Left hindlimb (tissue), 1 donor: ENCODE results near the gene ASXL3.

Source experiments
- DNase-seq: peaks from one replicate; pipeline ENCODE4 v3.0.0-alpha.2; 2018

ASXL3 gene

DNA sequence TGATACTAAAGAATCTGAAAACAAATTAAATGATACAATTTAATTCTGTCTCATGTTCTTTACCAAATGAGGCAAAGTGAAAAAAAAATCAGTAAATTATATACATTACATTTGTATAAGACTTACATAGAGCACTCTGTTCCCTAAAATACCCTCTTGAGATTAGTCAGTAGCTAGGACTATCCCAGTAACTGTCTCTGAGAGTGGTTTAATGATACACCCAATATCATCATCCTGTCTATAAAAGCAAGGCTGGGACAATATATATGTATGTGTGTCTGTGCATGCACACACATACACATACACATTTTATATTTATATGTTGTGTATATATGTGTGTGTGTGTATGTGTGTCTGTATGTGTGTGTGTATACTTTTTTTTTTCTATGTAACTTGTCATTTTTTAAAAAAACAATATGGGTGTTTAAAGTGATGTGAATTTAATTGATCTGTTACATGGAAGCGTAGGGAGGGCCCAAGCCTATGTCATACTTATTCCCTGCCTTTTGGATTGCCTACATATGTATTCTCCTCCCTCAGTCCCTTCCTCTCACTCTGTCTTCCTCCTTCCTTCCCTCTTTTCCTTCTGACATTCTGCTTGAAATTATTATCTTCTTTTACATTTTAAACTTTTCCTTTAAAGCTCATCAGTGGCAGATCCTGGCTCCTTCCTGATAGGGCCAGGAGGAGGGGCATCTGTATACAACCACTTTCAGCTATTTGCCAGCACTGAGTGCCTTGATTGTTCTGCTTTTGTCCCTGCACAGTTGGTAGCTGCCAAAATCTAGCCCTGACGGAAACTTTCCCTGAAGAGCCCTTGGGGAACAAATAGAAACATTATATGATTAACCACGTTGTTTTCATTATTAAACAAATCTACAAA, 6.8 kb downstream of the ASXL3 start:
- no peak for DNase-seq

DNA sequence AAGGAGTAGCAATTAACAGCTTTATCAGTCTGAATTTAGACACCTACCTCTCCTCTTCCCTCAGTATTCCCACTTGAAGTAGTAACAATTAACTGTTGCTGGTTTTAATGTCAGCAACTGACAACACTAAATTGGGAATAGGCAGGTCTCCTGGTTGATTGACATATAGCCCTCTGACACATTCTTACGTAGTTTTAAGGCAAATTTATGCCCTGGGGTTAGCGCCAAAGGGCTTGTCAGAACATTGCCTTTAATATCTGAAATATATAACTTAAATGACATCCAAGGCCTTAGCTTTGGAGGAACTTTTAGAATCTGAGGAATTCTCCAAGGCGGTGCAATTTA, 7.4 kb downstream of the ASXL3 start:
- DNase-seq, result no peak

DNA sequence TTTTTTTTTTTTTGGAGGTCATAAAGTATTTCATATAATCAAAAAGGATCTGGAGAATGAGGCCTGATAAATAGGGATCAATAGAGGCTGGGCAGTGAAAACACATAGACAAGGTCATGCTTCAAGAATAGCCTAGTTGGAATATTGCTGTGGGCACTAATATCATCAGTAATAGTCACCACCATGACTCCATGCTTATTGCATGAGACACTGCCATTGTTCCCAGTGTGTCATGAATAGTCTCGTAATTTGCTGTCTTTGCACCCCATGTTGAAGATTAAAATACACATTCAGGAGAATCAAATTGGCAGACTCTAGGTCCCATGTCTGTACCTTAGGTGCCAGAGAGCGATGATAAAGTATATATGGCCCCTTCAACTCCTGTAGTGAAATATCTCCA, 10.3 kb downstream of the ASXL3 start:
- no peak for DNase-seq

DNA sequence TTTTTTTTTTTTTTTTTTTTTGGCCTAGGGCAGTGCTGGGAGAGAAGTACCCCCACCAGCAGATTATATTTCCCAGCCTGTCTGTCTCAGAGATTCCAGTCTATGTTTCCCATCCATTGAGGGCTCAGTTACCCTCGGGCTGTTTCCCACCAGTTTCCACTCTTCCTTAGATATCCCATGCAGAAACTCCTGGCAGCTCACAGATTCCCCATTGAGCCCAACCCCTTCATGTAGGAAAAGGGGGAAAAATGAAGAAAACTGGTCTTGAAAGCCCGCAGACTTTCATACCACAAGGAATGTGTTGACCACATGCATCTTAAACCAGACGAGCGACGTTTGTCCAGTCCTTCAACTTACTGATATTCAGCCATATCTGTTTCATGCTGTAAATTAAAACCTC, 15.2 kb downstream of the ASXL3 start:
- DNase-seq, result no peak

DNA sequence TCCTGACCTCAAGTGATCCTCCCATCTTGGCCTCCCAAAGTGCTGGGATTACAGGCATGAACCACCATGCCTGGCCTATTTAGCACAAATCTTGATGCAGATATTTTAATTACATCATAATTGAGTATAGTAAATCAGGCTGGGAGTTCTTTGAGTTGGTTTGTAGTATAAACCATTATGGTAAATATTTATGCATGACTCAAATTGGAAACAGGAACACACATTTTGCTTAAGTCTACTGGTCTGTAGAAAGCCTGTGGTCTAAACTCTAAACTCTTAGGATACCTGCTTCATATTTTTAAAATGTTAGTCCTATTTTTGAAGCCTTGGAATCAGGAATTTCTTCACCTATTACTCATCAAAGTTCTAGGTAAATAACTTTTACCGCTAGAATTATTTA, 16.8 kb downstream of the ASXL3 start:
- no peak for DNase-seq

DNA sequence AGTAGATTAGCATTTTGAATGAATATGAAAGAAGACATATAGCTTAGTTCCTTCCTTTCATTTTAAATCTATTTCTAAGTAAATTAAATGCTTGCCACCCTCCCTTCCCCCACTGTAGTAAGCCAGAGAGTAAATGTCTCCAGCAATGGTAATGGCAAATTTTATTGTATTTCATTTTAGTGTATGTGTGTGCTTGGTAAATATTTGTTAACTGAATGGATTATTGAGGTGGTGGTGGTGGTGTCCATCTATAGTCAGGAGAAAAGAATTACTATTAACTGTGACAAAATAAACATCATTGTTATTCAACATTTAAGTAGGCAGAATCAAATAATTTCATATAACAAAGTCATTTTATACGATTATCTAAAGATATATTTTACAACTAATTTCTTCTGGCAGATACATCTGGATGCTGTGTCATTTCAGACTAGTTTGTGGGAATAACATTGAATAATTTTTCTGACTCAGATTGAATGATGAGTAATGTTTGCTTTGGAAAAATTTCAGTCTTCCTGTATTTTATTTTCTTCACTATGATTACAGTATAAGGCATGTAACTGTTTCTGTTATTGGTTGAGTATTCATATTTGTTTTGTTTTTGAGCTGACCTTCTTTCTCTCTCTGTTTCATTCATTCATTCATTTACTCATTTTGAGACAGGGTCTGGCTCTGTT, 18.3 kb downstream of the ASXL3 start:
- DNase-seq, result no peak

DNA sequence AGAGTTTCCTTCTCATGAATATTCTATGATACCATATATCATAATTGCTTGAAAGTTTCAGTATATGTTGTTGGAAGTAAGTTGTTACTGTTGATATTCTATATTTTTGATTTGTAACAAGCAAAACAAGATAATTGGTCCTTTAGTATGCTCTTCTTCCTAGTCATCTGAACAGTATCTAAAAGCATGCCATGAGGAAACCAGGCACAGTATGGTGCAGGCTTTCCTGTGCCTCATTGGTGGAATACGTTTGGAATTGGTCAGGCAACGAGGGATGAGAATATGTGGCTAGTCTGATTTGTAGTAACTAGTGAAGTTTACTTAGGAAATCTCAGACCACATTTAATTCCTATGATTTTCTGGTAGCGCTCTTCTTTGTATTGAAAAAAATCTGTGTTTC, 22.8 kb downstream of the ASXL3 start:
- DNase-seq, result no peak

DNA sequence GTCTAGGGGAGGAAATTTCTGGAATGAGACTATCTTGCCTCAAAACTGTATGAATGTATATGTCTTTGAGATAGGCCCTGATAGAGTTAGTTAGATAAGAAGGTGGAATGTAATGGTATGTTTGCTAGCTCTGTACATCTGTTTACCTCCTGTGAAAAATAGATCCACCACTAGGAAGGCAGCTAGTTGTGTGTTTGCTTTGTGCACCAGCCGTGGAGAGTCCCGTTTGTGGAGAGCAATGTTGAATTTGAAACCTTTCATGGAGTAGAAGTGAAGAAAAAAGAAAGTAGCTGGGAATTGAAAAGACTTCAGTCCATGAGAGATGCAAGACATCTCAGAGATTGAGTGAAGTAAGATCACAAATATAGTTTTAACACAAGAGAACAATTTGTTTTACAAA, 25.4 kb downstream of the ASXL3 start:
- DNase-seq, result no peak

DNA sequence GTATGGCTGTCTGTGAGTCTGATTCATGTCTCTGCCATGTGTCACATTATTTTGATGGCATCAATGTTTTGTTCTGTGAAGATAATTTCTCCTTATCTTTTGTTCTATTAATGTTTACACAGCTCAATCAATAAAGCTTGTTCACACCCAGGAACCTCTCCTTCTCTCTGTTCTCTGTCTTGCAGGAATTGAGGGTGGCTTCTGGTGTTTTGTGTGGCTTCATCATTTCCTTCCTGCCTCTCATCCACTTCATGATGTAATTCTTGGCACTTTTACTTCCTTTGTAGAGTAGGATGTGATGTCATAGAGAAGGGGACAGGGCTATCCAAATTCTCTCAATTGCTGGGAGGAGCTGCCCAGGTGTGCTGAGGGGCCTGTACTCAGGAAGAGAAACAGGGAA, 27.2 kb downstream of the ASXL3 start:
- DNase-seq, result no peak

DNA sequence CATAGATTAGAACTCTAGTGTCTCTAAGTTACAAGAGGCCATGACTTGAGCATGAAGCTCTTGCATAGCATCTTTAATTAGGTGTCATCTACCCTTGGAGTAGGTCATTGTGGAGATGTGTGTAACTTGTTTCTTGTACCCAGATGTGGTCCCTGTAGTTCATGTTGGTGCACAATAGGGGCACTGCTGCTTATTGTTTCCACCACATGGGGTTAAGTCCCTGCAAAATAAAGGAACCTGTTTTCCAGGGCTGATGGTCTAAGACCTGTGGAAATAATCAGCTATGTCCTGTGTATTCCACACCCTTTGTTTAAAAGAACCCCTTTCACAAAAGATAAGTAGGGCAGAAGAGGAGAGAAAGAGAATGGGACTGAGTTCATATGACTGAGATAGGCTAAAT, 28.6 kb downstream of the ASXL3 start:
- DNase-seq, result no peak

DNA sequence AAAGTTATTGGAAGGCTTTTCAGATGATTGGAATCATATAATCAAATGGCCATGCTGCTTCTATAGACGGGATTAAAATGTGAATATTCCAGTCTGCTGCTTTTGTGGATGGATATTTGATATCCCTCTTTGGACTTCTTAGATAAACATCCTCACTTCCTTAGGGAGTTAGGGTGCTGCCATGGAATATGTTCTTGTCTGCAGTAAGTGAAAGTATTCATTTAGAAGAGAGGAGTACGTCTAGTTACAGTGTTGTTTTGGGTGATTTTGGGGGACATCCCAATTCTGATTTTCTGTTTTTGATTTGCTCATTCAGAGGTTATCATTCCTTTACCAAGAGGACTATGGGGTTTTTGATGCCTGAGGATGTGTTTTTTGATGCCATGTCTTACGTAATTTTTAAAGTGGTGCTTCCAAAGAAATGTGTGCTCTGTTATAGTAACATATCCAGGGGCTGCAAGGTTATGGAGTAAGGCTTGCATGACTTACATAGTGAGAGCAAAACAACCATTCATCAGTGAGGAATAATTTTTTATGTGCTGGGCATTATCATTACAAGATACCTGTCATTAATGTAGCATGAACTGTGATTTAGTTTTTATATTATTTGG, 33.6 kb downstream of the ASXL3 start:
- DNase-seq, result no peak

DNA sequence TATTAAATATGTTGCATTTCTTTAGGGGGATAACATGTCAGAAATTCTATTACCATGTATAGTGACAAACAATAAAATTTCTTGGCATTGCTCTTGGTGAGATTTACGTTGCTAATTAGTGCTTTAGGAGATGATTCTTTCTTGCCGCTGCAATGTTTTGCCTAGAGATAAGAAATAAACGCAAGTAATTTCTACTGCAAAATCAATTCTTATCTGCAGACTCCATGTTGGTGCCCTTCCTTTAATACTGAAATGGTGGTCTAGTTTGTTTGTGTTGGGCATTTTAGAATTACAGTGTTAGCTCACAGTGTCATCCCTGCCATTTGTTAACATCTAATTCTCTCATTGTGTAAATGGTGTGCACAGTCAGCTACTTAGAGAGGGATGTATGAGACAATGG, 34.6 kb downstream of the ASXL3 start:
- DNase-seq, result no peak

DNA sequence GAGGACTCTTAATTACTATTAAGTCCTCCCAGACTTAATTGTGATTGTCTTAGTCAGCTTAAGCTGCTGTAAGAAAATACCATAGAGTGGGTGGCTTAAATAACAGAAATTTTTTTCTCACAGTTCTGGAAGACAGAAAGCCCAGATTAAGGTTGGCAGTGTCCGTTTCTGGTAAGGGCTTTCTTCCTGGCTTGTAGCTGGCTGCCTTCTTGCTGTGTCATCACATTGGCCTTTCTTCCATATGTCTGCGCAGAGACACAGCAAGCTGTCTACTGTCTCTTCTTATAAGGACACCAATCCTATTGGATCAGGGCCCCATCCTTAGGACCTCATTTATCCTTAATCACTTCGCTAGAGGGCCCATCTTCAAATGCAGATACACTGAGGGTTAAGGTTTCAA, 38.5 kb downstream of the ASXL3 start:
- no peak for DNase-seq

DNA sequence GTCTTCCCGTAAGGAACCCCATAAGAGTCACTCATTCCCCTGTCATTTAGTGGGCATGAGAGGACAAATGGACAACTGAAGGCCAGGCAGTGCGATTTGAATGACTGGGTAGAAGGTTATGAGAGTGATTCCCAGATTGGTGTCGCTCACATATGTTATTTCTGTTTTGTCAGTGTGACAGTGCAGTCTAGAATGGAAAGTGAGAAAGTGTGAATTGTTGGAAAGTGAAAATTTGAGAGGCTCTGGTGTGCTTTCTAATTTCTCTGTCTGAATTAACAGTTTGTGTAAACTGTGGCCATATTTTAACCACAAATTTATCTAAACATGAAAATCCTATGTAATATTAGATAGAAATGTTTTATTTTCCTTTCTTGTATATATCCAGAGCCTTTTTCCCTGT, 49.1 kb downstream of the ASXL3 start:
- no peak for DNase-seq

DNA sequence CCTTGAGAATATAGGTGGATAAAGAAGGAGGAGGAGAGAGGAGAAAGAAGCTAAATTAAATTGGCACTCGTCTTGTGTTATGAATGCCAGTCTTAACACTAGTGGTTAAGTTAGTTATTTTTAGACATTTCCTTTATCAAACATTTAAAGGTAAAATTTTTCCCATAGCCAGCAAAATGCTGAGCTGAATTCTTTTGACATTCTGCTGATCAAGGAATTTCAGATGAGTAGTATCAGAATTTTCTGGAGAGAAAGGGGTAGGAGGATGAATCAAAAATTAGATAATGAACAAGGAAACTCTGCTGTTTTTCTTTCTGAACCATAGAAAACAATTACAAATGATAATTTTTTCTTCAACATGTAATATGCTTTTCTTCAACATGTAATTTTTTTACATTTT, 52.5 kb downstream of the ASXL3 start:
- DNase-seq, result no peak

DNA sequence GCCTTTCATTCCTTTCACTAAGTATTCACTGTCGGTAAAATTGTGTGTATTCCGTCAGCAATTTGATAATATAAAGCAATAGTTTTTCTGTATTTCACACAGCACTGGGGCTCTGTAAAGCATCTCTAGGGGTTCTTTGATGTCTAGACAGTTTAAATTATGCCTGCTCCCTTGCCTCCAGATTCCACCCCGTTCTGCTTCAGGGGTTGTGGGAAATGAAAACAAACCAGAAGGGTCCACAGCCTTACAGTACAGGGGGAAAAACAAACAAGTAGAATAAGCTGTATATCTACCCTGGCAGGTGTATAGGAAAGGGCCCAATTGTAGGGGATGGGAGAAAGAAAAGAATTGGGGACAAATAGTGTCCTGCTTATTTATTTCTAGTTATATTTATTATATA, 63.1 kb downstream of the ASXL3 start:
- no peak for DNase-seq

DNA sequence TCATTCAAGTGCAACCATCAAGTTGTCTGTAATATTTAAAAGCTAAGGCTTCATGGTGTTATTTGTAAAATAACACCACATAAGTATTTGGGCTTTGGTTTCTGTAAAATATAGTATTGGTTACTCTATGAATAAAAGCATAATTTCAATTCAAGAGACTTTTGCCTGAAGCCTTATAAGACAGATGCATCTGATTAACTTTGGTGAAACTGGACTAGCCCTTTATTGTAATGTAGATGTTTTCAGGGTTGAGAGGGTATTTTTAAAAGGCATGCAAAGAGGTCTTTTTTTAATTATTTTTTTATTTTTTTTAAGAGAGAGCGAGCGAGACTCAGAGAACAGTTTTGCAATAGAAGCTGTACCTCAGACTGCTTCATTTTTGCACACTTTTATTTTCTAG, 66.5 kb downstream of the ASXL3 start:
- no peak for DNase-seq

DNA sequence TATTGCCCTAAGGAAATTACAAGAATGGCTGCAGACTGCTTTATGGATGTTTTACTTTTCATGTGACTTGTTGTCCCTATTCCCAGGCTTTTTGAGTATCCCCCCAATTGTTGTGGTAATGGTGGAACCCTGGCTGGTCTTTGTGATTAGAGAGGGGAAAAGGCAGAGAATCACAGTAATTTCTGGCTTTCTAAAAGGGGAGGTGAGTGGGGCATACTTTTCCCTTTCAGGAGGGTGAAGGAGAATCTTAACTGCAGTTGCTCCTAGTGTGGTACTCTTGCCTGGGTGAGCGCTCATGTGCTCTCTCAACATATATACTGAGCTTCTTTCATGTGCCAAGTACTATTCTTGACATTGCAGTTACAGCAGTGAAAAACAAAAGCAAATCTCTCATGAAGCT, 69.3 kb downstream of the ASXL3 start:
- no peak for DNase-seq

DNA sequence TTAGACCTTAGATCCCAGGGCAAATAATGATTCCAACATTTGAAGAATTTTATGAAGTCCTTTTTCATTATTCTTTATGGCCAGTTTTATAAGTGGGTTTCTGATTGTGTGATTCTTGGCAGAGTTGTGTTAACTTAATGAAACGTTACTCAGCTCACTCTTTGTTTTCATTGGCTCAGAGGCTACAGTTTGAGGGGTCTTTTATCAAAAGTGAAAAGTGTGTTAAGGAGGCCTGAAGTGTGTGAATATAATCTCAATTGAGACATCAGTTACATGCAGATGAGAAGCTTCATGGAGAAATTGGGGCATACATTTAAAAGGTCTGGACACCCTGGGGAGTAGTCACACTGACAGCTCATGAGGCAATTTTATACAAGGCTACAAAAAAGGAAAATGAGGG, 74.6 kb downstream of the ASXL3 start:
- no peak for DNase-seq

DNA sequence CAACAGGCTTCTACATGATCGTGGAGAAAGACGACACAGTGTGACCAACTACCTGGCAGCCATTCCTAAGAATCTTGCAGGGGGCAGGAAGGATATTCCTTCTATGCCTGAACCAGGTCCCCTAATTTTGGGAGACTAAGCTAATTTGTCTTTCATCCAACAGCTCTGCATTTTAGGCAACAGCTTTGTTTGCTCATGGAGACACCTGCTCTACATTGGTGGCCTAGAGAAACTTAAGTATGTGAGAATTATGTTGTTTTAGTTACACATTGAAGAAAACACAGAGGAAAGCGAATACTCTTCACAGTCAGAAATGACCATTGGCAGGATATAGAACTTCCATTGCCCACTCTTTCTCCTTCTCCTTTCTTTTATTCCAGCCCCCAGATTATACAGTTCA, 75.2 kb downstream of the ASXL3 start:
- DNase-seq, result no peak

DNA sequence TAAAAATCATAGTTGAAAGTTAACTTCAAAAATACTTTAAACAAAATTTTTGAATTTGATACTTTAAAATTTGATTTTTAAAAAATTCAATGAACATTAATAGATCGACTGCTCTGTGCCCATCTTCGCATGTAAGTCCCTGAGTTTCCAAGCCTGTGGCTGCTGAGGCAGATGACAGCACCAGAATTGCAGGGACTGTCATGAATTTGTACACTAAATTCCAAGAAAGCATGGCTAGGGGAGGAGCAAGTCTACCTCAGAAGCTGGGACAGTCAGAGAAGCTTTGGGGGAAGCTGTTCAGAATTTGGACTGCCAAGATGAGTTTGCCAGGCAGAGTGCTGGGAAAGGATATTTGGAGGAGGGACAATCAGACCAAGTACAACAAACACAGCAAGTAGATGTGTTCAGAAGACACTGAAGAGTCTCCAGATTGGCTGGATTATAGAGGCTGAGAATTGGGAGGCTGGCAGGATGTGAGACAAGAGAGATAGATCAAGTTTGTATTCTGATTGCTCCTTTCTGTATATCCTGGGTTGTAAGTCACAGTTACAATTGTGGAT, 79.0 kb downstream of the ASXL3 start:
- DNase-seq, result no peak

DNA sequence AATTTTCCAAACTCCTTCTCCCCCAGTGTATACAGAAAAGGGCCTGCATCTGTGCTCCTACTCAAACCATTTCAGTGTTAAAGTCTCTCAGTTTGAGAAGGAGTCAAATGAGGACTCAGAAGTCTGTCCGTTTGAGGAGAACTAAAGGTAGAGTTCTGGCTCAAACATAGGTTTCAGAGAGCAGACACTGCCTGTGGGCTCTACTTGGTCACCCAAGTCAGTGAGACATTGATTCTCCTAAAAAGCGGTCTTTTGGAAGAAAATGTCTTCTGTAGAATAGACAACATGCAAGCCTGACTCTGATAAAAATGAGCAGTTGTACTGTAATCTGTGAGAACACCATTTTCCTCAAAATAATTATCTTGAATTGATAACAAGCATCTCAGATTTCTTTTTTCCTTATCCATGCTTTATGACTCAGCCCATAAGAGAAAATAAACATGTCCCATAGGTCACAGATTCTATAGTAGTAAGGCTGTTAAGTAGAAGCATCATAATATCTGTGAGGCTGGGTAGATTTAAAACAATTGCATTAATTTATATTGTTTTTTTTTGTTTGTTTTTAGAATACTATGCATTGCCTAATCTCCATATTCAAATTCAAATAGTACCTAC, 82.8 kb downstream of the ASXL3 start:
- DNase-seq, result no peak

DNA sequence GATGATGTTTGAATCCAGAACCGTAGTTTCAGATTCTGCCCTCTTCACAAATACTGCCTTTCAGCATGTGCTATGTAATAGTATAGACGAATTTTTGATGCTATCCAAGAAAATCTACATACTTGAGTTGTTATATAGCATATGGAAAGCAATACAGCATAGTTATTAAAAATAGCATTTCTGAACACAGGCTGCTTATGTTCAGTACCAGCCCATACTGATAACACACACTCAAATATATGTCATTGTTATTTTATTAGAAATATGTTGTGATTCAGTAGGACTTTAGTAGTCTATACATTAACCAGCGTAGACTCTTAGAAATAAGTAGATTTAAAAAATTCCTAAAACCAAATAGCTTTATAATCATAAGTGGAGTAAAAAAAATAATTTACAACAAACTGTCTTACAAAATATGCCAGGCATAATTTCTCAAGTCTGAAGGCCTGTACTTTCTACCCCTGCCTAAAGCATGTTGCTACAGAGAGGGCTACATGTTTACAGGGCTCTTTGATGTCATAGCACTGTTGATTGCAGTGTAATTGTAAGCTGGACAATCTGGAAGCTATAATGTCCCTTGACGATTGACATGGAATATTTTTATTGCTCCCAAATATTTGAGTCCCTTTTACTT, 86.3 kb downstream of the ASXL3 start:
- no peak for DNase-seq
